Bronchial smooth muscle cell (primary cell): Measurements from ENCODE around the gene MRPL20. TPM values are rescaled to one million over a fixed set of nuclear protein-coding genes. Genes with fewer than 3 reads are reported as not detected.

Experiments
- total RNA-seq: library from RNA; depleted of rRNA; stranded (reverse); fragments of >200 nt; gene quantifications from 2 replicates; pipeline ENCODE4 v1.2.1, GENCODE V29; 2014

Gene MRPL20
- total RNA-seq: 86.0 and 91.9 TPM in 2 replicates

GRCh38 chr1:1406821-1407635, at the start of gene MRPL20:
MRPL20 (minus strand) TSS chr1:1407293; CDS start chr1:1407217, 76 bp downstream.

GRCh38 chr1:1449099-1449739, 42.1 kb upstream of the MRPL20 start, which contains the start of gene ATAD3C:
ATAD3C (plus strand) TSS chr1:1449689; CDS start chr1:1450684, 995 bp downstream.

DNA sequence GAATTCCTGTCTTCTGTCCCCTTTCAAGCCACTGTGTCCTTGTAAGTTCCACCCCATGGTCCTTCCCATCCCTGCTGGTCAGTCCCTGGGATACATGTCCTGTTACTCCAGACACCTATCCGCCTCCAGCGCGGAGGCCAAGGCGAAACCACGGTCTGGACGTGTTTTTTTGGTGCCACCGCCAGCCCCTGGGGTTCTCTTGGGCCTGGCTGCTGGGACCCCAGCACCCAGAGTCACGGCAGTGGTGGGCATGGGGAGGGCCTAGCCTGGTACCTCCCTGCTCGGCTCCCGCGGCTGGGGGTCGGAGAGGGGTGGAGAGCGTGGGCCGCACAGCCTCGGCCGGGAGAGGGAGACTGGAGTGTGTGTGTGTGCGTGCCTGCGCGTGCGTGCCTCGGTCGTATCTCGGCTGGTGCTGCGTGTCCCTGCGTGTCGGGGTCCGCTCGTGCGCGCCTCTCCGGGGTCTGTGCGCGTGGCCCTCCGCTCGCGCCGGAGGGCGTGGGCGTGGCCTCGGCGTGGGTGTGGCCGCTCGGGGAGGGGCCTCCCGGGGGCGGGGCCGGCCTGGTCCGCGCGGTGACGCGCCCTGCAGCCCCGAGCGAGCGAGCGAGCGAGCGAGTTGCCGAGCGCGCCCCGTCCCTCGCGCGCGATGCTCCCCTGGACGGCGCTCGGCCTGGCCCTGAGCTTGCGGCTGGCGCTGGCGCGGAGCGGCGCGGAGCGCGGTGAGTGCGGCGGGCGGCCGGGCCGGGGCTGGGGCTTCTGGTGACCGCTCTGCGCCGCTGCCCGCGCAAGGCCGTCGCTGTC, 28.2 kb upstream of the MRPL20 start, which contains the start of gene VWA1:
VWA1 (plus strand) TSS at position 585 of the 798 bp plus-strand sequence; CDS start at position 644, 59 bp downstream.

GRCh38 chr1:1421147-1421906, 14.2 kb upstream of the MRPL20 start, which contains the start of gene ANKRD65:
ANKRD65 (minus strand) TSS chr1:1421276; CDS start chr1:1421005, 271 bp downstream.

DNA sequence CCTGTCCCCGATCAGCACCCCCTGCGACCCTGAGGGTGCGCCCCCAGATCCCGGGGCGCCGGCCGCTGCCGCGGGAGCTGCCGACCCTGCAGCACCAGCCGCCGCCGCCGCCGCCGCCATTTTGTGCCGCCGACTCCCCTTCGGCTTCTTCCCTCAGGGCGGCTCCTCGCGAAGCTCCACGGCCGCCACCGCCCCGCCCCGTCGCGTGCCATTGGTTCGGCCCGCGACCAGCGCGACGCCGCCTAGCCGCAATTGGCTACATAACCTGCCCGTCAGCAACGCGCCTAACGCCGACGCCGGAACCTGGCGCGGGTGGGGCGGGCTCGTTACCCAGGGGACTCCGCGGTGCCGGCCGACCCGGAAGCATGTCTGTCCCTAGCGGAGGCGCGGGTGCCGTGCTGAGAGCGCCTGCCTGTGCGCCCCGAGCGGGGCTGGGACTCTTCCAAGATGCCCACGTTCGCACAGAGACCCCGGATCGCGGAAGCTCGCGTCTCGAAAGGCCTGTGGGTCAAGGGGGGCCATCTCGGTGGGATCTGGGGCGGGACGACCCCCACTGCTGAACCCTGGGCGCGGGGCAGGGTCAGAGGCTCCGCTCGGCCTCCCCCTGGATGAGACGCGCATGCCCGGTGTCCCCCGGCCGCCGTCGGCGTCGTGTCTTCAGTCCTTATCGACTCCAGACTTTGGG, 7.8 kb downstream of the MRPL20 start, which contains the start of gene CCNL2:
CCNL2 (minus strand) TSS at position 149 of the 685 bp plus-strand sequence; CDS start at position 120, 29 bp downstream.

GRCh38 chr1:1374929-1375662, 32.0 kb downstream of the MRPL20 start, which contains the start of gene AURKAIP1:
AURKAIP1 (minus strand) TSS chr1:1375207; CDS start chr1:1374756, 451 bp downstream.

DNA sequence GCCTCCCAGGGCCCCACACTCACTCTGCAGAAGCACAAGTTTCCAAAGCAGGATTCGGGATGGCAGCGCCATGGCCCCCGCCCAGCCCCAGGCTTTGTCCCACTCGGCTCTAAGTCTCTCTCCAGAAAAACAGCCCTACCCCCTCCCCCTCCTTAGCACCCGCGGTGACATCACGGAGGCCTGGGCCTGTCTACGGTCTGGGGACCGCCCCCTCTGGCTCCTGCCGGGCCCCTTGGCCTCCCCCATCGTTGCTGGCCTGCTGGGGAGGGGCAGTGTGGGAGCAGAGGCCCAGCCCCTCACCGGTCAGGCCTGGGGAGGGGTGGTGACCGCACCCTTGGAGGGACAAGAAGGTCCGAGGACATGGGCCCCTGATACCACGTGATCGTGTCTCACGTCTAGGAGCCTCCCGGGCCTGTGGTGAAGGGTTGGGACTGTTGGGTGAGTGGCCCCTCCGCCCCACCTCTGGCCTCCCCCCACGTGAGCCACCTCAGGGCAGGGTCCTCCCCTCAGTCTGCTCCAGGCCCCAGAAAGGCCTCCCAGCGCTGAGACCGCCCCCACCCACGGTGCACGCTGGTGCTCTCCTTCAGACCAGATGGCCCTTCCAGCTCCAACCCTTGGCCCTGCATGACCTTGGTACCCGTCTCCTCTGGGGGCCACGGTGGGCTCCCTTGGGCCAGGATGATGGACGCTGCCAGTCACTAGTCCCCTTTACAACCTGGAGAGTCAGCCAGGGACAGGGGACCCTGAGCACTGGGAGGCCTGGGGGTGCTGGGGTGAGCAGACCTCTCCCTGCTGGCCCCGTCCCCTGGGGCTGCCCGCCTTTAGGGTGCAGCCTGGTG, 48.4 kb downstream of the MRPL20 start, which contains the start of gene MXRA8:
MXRA8 (minus strand) TSS at position 123 of the 839 bp plus-strand sequence; CDS start at position 72, 51 bp downstream.

Other genes with a start within 250 kb of the MRPL20 start
- gene TTLL10, start 233.4 kb downstream of the MRPL20 start, total RNA-seq: not detected in 2 replicates
- gene TNFRSF18, start 200.7 kb downstream of the MRPL20 start, total RNA-seq: 0.34 and 0.79 TPM in 2 replicates
- gene TNFRSF4, start 193.1 kb downstream of the MRPL20 start, total RNA-seq: under 0.01 TPM in 1 of 2 replicates, not detected in the other
- 136 and 144 TPM in 2 replicates for gene SDF4, start 175.3 kb downstream of the MRPL20 start, total RNA-seq
- 10.1 and 14.0 TPM in 2 replicates for gene B3GALT6, start 175.1 kb downstream of the MRPL20 start, total RNA-seq
- gene C1QTNF12, start 160.6 kb downstream of the MRPL20 start, total RNA-seq: 2.1 and 2.8 TPM in 2 replicates
- gene UBE2J2, start 133.4 kb downstream of the MRPL20 start, total RNA-seq: 23.4 and 30.9 TPM in 2 replicates
- 1.2 and 1.3 TPM in 2 replicates for gene SCNN1D, start 126.9 kb downstream of the MRPL20 start, total RNA-seq
- 66.0 and 87.7 TPM in 2 replicates for gene ACAP3, start 99.4 kb downstream of the MRPL20 start, total RNA-seq
- gene PUSL1, start 98.7 kb downstream of the MRPL20 start, total RNA-seq: 9.6 and 9.9 TPM in 2 replicates
- gene INTS11, start 82.6 kb downstream of the MRPL20 start, total RNA-seq: 56.0 and 74.6 TPM in 2 replicates
- gene CPTP, start 82.5 kb downstream of the MRPL20 start, total RNA-seq: 4.1 and 6.8 TPM in 2 replicates
- gene TAS1R3, start 76.0 kb downstream of the MRPL20 start, total RNA-seq: 0.16 and 0.17 TPM in 2 replicates
- 67.0 and 107 TPM in 2 replicates for gene DVL1, start 57.9 kb downstream of the MRPL20 start, total RNA-seq
- 273 and 326 TPM in 2 replicates for gene MXRA8, start 48.7 kb downstream of the MRPL20 start, total RNA-seq
- 53.0 and 102 TPM in 2 replicates for gene AURKAIP1, start 32.1 kb downstream of the MRPL20 start, total RNA-seq
- gene CCNL2, start 8.0 kb downstream of the MRPL20 start, total RNA-seq: 115 and 141 TPM in 2 replicates
- gene ANKRD65, start 14.0 kb upstream of the MRPL20 start, total RNA-seq: 1.1 and 1.9 TPM in 2 replicates
- 3.4 and 3.9 TPM in 2 replicates for gene VWA1, start 28.4 kb upstream of the MRPL20 start, total RNA-seq
- gene ATAD3C, start 42.4 kb upstream of the MRPL20 start, total RNA-seq: under 0.01 TPM in 1 of 2 replicates, not detected in the other
- 11.7 and 19.3 TPM in 2 replicates for gene ATAD3B, start 64.5 kb upstream of the MRPL20 start, total RNA-seq
- gene ATAD3A, start 104.9 kb upstream of the MRPL20 start, total RNA-seq: 17.4 and 19.5 TPM in 2 replicates
- 3.7 and 5.4 TPM in 2 replicates for gene TMEM240, start 133.3 kb upstream of the MRPL20 start, total RNA-seq
- gene SSU72, start 167.6 kb upstream of the MRPL20 start, total RNA-seq: 35.8 and 43.0 TPM in 2 replicates
- gene FNDC10, start 192.8 kb upstream of the MRPL20 start, total RNA-seq: 0.52 and 0.95 TPM in 2 replicates
- gene MIB2, start 208.2 kb upstream of the MRPL20 start, total RNA-seq: 77.7 and 127 TPM in 2 replicates
- gene MMP23B, start 224.9 kb upstream of the MRPL20 start, total RNA-seq: 4.6 and 4.9 TPM in 2 replicates